Parathyroid adenoma (tissue), 2 donors: ENCODE data around the gene ZNHIT2.

ENCODE experiments used
- H2AFZ ChIP-seq: fragments of 300-600 bp; sonication (generic); one replicate; pipeline ENCODE4 v1.7.0; 2017; ENCODE audit warnings: antibody characterized with exemption, mild to moderate bottlenecking
- H3K27ac ChIP-seq: fragments of 300-600 bp; sonication (generic); one replicate; pipeline ENCODE4 v1.7.0; 2017
- H3K27me3 ChIP-seq: fragments of 300-600 bp; sonication (generic); one replicate; pipeline ENCODE4 v1.7.0; 2017; ENCODE audit warnings: low read length; ENCODE audit not compliant: control insufficient read depth, insufficient read depth
- H3K36me3 ChIP-seq: fragments of 300-600 bp; sonication (generic); one replicate; pipeline ENCODE4 v1.7.0; 2017; ENCODE audit warnings: low read length; ENCODE audit not compliant: control insufficient read depth, insufficient read depth
- H3K4me1 ChIP-seq: fragments of 300-600 bp; sonication (generic); one replicate; pipeline ENCODE4 v1.7.0; 2017; ENCODE audit warnings: control low read depth
- H3K4me2 ChIP-seq: fragments of 300-600 bp; sonication (generic); one replicate; pipeline ENCODE4 v1.7.0; 2017; ENCODE audit warnings: low read length
- H3K4me3 ChIP-seq: fragments of 300-600 bp; sonication (generic); one replicate; pipeline ENCODE4 v1.7.0; 2017; ENCODE audit warnings: low read depth, low read length
- H3K79me2 ChIP-seq: fragments of 300-600 bp; sonication (generic); one replicate; pipeline ENCODE4 v1.7.0; 2017; ENCODE audit warnings: control low read depth
- H3K9ac ChIP-seq: fragments of 300-600 bp; sonication (generic); one replicate; pipeline ENCODE4 v1.7.0; 2017; ENCODE audit warnings: mild to moderate bottlenecking
- H3K9me3 ChIP-seq: fragments of 300-600 bp; sonication (generic); one replicate; pipeline ENCODE4 v1.7.0; 2017; ENCODE audit warnings: low read length; ENCODE audit not compliant: control insufficient read depth
- TF ChIP-seq, protein P1 (sequence below): fragments of 300-600 bp; sonication (generic); IDR thresholded peaks from one replicate; pipeline ENCODE4 v1.7.0; 2017; ENCODE audit warnings: antibody characterized with exemption, mild to moderate bottlenecking
- donor health status: primary hyperparathyroidism.

Gene ZNHIT2

DNA sequence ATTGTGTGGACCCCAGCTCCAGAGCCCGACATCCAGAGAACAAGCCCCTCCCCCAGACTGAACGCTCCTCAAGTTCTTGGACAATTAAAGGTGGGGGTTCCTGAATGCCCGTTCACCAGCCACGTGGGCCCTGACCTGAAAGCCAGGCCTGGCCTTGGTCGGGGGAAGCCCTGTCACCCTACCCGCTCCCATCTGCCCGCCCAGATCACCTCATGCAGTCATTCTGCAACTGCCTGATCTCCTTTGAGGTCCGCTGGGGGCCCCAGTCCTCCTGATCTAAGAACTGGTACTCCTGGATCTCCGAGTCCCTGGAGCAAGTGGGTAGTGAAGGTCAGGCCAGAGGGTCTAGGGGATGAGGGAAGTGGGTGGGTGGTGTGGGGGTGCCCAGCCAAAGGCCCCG lies 50.1 kb downstream of the ZNHIT2 start:
- H2AFZ ChIP-seq: no peak overlapping the region
- no peak overlapping the region for H3K9ac ChIP-seq
- no peak overlapping the region for H3K27ac ChIP-seq
- TF ChIP-seq, protein P1, sequence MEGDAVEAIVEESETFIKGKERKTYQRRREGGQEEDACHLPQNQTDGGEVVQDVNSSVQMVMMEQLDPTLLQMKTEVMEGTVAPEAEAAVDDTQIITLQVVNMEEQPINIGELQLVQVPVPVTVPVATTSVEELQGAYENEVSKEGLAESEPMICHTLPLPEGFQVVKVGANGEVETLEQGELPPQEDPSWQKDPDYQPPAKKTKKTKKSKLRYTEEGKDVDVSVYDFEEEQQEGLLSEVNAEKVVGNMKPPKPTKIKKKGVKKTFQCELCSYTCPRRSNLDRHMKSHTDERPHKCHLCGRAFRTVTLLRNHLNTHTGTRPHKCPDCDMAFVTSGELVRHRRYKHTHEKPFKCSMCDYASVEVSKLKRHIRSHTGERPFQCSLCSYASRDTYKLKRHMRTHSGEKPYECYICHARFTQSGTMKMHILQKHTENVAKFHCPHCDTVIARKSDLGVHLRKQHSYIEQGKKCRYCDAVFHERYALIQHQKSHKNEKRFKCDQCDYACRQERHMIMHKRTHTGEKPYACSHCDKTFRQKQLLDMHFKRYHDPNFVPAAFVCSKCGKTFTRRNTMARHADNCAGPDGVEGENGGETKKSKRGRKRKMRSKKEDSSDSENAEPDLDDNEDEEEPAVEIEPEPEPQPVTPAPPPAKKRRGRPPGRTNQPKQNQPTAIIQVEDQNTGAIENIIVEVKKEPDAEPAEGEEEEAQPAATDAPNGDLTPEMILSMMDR: no peak
- no peaks in the 10 kb centered on the region for H3K4me1 ChIP-seq
- H3K36me3 ChIP-seq: no peaks in the 10 kb centered on the region
- no peaks in the 10 kb centered on the region for H3K79me2 ChIP-seq
- H3K4me2 ChIP-seq: no peak overlapping the region
- no peak overlapping the region for H3K4me3 ChIP-seq
- no peaks in the 10 kb centered on the region for H3K9me3 ChIP-seq
- H3K27me3 ChIP-seq: no peaks in the 10 kb centered on the region

DNA sequence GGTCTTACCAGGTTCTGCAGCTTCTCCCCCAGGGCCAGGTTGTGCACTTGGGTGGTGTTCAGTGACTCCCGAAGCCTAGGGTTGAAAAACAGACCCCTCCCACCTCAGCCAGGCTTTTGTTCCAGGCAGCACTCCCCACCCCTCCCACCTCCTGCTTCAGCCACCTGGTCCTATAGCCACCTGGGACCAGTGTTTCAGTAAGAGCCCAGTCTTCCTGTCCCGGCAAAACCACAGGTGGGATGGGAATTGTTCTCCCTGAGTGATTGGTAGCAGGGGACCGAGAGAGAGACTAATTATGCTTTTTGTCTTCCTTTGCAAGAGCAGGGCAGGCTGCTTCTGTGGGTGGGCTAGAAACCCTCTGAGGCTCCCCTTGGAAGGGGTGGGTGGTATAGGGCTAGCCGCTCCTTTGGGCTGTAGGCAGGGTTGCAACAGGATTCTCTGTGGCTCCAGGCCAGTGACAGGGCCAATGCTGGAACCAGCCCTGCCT lies 50.7 kb downstream of the ZNHIT2 start:
- no peak overlapping the region for H3K4me2 ChIP-seq

More for the DNA sequence above, 50.7 kb downstream of the ZNHIT2 start:
- Histone ChIP-seq H3K79me2 (no peaks in the 10 kb centered on the region), H3K4me3 (no peak overlapping the region), H3K27ac (no peak overlapping the region), H3K9me3 (no peaks in the 10 kb centered on the region), H3K9ac (no peak overlapping the region), H3K36me3 (no peaks in the 10 kb centered on the region), H2AFZ (no peak overlapping the region), H3K27me3 (no peaks in the 10 kb centered on the region), H3K4me1 (no peaks in the 10 kb centered on the region)
- TF ChIP-seq, protein P1: no peak
